ENCODE results near the gene SNUPN. TPM values are rescaled to one million over a fixed set of nuclear protein-coding genes. Genes with fewer than 3 reads are reported as not detected.

Gene SNUPN
- polyA plus RNA-seq, 1 of the 3 experiments (the other 2 are of a cell fraction) = 31.7 TPM

DNA sequence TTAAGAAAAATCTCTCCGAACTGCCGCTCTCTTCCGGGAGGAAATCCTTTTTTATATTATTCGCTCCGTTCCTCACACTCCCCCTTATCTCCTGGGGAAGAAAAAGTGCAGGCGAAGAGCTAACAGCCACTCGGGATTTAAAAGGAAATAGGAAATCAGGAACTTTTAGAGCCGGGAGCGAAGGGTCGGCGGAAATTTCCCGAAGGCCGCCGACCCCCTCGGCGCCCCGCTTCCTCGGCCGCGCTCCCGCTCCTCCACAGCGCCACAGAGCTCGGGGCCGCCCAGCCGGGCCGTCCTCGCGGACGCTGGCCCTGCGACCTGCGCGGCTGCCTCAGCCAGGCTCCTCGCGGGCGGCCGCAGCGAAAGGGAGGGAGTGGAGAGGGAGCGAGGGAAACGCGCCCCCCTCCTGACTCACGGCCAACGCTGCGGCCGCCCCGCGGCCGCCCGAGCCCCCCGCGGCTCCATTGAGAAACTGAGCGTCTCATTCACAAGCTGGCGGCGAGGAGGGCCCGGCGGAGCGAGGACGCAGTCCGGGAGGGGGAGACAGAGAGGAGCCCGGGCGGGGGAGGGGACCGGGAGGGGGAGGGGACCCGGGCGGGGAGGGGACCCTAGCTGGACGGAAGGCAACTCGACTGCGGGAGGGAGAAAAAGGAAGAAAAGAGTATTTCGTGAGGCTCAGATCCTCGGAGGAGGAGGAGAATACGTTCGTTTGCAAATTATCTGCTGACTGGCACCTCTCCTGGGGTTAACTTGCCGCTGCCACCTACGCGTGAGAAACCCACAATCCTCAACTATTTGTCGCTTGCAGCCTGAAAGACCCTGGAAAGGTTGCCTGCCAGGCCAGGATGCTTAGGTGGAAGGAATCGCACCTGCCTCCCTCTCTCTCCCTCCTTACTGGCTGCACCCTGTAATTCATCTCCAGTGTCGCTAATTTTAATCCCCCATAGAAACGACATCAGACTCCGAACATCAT, 46.3 kb downstream of the SNUPN start, which contains the start of gene PTPN9:
Gene PTPN9 (minus strand): TSS at position 368 of the 973 bp plus-strand sequence. CDS start 539 bp downstream, outside the sequence.
- Histone ChIP-seq H4K20me1 (ENCODE audit: insufficient read depth) (peaks cover 18% of the 10 kb centered on the region), H3K9me2 (no peaks in the 10 kb centered on the region), H3K9ac (peak within 1 kb of the TSS; percentile 99), H2AFZ (ENCODE audit: low read depth) (peak within 1 kb of the TSS; percentile 89; the same call in 1 of the 2 replicates), H3K79me2 (ENCODE audit: insufficient read depth) (peaks cover 45% of the 10 kb centered on the region), H3K4me2 (peak within 1 kb of the TSS; percentile 71), H3K27ac (ENCODE audit: low read depth in 2 of 2, low read length in 1 of 2) (peak within 1 kb of the TSS; percentile 80 to 84), H3K4me3 (ENCODE audit: low read depth in 2 of 2, low read length in 1 of 2) (peak within 1 kb of the TSS; percentile 76 to 92), H3K9me3 (no peaks in the 10 kb centered on the region), H3K4me1 (ENCODE audit: control insufficient read depth in 1 of 2, insufficient read depth in 2 of 2, low read depth in 1 of 2, low read length in 1 of 2) (peaks cover 0 to 4% of the 10 kb centered on the region in 2 experiments; a peak in 2 of 4 replicates), H3K27me3 (ENCODE audit: insufficient read depth) (no peaks in the 10 kb centered on the region), H3K36me3 (replicated peaks in 1 of 2; ENCODE audit: control insufficient read depth in 1 of 2, insufficient read depth in 2 of 2, low read length in 1 of 2) (peaks cover 0 to 3% of the 10 kb centered on the region in 2 experiments), H3F3A (replicated peaks; ENCODE audit: insufficient read depth) (peaks cover 15% of the 10 kb centered on the region)
- DNase-seq = peak; percentile 93
- ChIA-PET CTCF (interaction anchor here (0.5 to 3.1 kb wide), 11 partner anchors 10 to 214 kb away, joined by 3 to 11 read pairs (median 4); partner anchors contain the start of genes IMP3, MAN2C1 and SNX33), POLR2A (interaction anchor here (0.6 to 1.1 kb wide), 4 partner anchors 11 to 68 kb away, joined by 3 to 5 read pairs (median 4); partner anchors contain the start of genes IMP3 and SNX33)
- no peak for TF ChIP-seq EP300 (IDR thresholded peaks at IDR 0.05; ENCODE audit: borderline replicate concordance in 1 of 2, low read depth in 1 of 2, low read length in 1 of 2)
- no peak for TF ChIP-seq MEF2A (IDR thresholded peaks at IDR 0.05; ENCODE audit: borderline replicate concordance, low read depth)
- TF ChIP-seq POLR2AphosphoS5 (IDR thresholded peaks at IDR 0.05; ENCODE audit: low read depth, low read length) = no peak; the same call in 1 of the 2 replicates
- TF ChIP-seq MXI1 (IDR thresholded peaks at IDR 0.05; ENCODE audit: low read depth, low read length) = peak; percentile 50; the same call in 1 of the 2 replicates
- no peak for TF ChIP-seq IRF3 (IDR thresholded peaks at IDR 0.05; ENCODE audit: low read depth, low read length)
- peak; percentile 58; the same call in 1 of the 2 replicates for TF ChIP-seq TAF1 (IDR thresholded peaks at IDR 0.05; ENCODE audit: borderline replicate concordance, low read depth, low read length)
- no peak for TF ChIP-seq RCOR1 (IDR thresholded peaks at IDR 0.05; ENCODE audit: low read length)
- TF ChIP-seq CTCF (IDR thresholded peaks at IDR 0.05) = peak; percentile 41
- TF ChIP-seq NRF1 (IDR thresholded peaks at IDR 0.05; ENCODE audit: low read depth, low read length) = 0 out of 2 replicates have a peak, but pooled peaks have one; percentile 18
- TF ChIP-seq TEAD4 (IDR thresholded peaks at IDR 0.05; ENCODE audit: borderline replicate concordance, insufficient read depth) = no peak
- TF ChIP-seq REST (IDR thresholded peaks at IDR 0.05; ENCODE audit: low read depth, low read length) = 0 out of 2 replicates have a peak, but pooled peaks have one; percentile 25
- 0 out of 2 replicates have a peak, but pooled peaks have one; percentile 32 for TF ChIP-seq NFIC (IDR thresholded peaks at IDR 0.05; ENCODE audit: borderline replicate concordance)
- TF ChIP-seq ZBTB33 (IDR thresholded peaks at IDR 0.05; ENCODE audit: borderline replicate concordance, low read depth) = no peak
- TF ChIP-seq RFX5 (IDR thresholded peaks at IDR 0.05; ENCODE audit: low read length) = no peak
- TF ChIP-seq, protein P1, sequence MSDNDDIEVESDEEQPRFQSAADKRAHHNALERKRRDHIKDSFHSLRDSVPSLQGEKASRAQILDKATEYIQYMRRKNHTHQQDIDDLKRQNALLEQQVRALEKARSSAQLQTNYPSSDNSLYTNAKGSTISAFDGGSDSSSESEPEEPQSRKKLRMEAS (IDR thresholded peaks at IDR 0.05; ENCODE audit: low read depth) = no peak; the same call in 1 of the 2 replicates
- no peak for TF ChIP-seq RXRA (IDR thresholded peaks at IDR 0.05; ENCODE audit: borderline replicate concordance, low read depth)
- no peak for TF ChIP-seq FOSL2 (IDR thresholded peaks at IDR 0.05; ENCODE audit: borderline replicate concordance, low read depth)
- 12% methylated on average over 40 of the region's 78 CpGs for WGBS (ENCODE audit: low lambda C conversion rate)

All from SK-N-SH (cell line).